ENCODE data around the gene NR1H3.

DNA sequence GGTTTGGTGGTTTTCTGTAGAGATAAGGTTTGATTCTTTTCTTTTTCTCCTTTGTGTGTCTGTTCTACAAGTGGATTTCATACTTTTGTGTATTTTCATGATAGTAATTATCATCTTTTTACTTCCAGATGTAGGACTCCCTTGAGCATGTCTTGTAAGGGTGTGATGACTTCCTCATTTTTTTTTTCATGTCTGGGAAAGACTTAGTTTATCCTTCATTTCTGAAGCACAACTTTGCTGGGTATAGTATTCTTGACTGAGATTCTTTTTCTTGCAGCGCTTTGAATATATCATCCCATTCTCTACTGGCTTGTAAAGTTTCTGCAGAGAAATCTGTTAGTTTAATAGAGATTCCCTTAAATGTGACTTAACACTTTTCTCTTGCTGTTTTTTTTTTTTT, 45.1 kb downstream of the NR1H3 start:
- TF ChIP-seq NR2F2 (IDR thresholded peaks at IDR 0.05) (no peak), JUND (IDR thresholded peaks at IDR 0.05) (no peak), YY1 (IDR thresholded peaks at IDR 0.05) (no peak), ATF3 (IDR thresholded peaks at IDR 0.05) (no peak), GABPA (IDR thresholded peaks at IDR 0.05 in 1 of 2, conservative IDR thresholded peaks at IDR 0.05 in 1 of 2) (no peak)
- TF ChIP-seq, protein P1, sequence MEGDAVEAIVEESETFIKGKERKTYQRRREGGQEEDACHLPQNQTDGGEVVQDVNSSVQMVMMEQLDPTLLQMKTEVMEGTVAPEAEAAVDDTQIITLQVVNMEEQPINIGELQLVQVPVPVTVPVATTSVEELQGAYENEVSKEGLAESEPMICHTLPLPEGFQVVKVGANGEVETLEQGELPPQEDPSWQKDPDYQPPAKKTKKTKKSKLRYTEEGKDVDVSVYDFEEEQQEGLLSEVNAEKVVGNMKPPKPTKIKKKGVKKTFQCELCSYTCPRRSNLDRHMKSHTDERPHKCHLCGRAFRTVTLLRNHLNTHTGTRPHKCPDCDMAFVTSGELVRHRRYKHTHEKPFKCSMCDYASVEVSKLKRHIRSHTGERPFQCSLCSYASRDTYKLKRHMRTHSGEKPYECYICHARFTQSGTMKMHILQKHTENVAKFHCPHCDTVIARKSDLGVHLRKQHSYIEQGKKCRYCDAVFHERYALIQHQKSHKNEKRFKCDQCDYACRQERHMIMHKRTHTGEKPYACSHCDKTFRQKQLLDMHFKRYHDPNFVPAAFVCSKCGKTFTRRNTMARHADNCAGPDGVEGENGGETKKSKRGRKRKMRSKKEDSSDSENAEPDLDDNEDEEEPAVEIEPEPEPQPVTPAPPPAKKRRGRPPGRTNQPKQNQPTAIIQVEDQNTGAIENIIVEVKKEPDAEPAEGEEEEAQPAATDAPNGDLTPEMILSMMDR (IDR thresholded peaks at IDR 0.05; ENCODE audit: low read depth, low read length, missing input control), result no peak

Data from liver (tissue), 3 donors.